ENCODE measurements around the gene TRIM47. TPM values are rescaled to one million over a fixed set of nuclear protein-coding genes. Genes with fewer than 3 reads are reported as not detected.

The TRIM47 gene
- total and polyA plus RNA-seq, 4 donors, result 6.9 to 18.5 (median 13.8) TPM

DNA sequence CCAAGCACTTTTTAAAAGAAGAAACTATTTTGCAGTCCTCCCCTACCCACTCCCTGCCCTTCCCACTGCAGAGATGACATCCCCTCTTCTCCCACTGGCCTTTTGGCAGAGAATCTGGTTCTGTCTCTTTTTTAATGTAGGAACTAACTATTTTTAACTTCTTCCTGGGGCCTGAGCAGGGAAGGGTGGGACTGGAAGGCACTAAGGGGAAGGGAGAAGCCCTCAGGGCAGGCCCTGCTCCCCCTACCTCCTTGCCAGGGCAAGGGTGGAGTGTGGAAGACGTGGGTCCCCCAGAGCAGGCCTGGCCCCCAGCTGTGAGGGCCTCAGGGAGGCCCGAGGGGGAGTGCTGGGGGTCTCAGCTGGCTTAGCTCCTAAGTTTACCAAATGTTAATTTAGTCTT, 53.7 kb downstream of the TRIM47 start:
- no peaks in the 10 kb centered on the region for H3K27me3 ChIP-seq (ENCODE audit: control insufficient read depth in 4 of 4, insufficient read depth in 4 of 4, low read length in 3 of 4)
- DNase-seq (ENCODE audit: low spot score), result no peak
- H3K9ac ChIP-seq (ENCODE audit: low read depth in 1 of 2, low read length in 2 of 2), result no peak overlapping the region
- TF ChIP-seq FOXA2 (IDR thresholded peaks at IDR 0.05) (no peak), FOXA1 (IDR thresholded peaks at IDR 0.05) (no peak), NR2F2 (IDR thresholded peaks at IDR 0.05) (no peak), TAF1 (conservative IDR thresholded peaks at IDR 0.05) (no peak), YY1 (IDR thresholded peaks at IDR 0.05) (no peak), EGR1 (IDR thresholded peaks at IDR 0.05; ENCODE audit: low read depth in 2 of 2) (no peak), RAD21 (IDR thresholded peaks at IDR 0.05) (no peak)
- peaks cover 0 to 29% (median 15%) of the 10 kb centered on the region in 4 donors for H3K4me1 ChIP-seq (ENCODE audit: control insufficient read depth in 4 of 4, insufficient read depth in 4 of 4, low read length in 3 of 4)
- 83% methylated on average over 2 of the region's 2 CpGs for WGBS
- peaks cover 10 to 31% (median 11%) of the 10 kb centered on the region in 4 donors for H3K36me3 ChIP-seq (ENCODE audit: control insufficient read depth in 4 of 4, insufficient read depth in 3 of 4, low read depth in 1 of 4, low read length in 3 of 4)
- H3K27ac ChIP-seq (ENCODE audit: low read depth in 1 of 2, low read length in 2 of 2), result no peak overlapping the region
- H3K9me3 ChIP-seq (ENCODE audit: control insufficient read depth in 4 of 4, low read length in 3 of 4), result no peaks in the 10 kb centered on the region
- H3K4me3 ChIP-seq (ENCODE audit: low read depth in 1 of 3, low read length in 3 of 3), result no peak overlapping the region

Other genes starting within 250 kb of the TRIM47 start
- gene SMIM5, start 245.1 kb downstream of the TRIM47 start, total RNA-seq, result 10 to 100 TPM in 1 of 2 donors, under 1 TPM in 1; 0.25 to 54.9 TPM
- under 1 TPM; 0.10 TPM for gene SMIM5, start 245.1 kb downstream of the TRIM47 start, polyA plus RNA-seq
- gene RECQL5, start 211.4 kb downstream of the TRIM47 start, total RNA-seq, result 10 to 100 TPM; 12.1 to 15.1 TPM
- gene RECQL5, start 211.4 kb downstream of the TRIM47 start, polyA plus RNA-seq, result 10 to 100 TPM in 1 of 2 donors, 1 to 10 TPM in 1; 8.3 to 10.9 TPM
- gene SAP30BP, start 211.2 kb downstream of the TRIM47 start, total RNA-seq, result 10 to 100 TPM; 20.9 to 32.5 TPM
- gene SAP30BP, start 211.2 kb downstream of the TRIM47 start, polyA plus RNA-seq, result 10 to 100 TPM; 27.9 to 33.4 TPM
- 1 to 10 TPM in 1 of 2 donors, under 1 TPM in 1; 0.42 to 1.2 TPM for gene ITGB4, start 157.1 kb downstream of the TRIM47 start, total RNA-seq
- 1 to 10 TPM; 1.3 to 1.4 TPM for gene ITGB4, start 157.1 kb downstream of the TRIM47 start, polyA plus RNA-seq
- gene GALK1, start 113.4 kb downstream of the TRIM47 start, total RNA-seq, result 100 to 1,000 TPM in 1 of 2 donors, 10 to 100 TPM in 1; 80.3 to 111 TPM
- 100 to 1,000 TPM in 1 of 2 donors, 10 to 100 TPM in 1; 59.0 to 230 TPM for gene GALK1, start 113.4 kb downstream of the TRIM47 start, polyA plus RNA-seq
- gene UNK, start 93.8 kb downstream of the TRIM47 start, total RNA-seq, result 10 to 100 TPM; 11.5 to 16.4 TPM
- 1 to 10 TPM; 4.0 to 6.4 TPM for gene UNK, start 93.8 kb downstream of the TRIM47 start, polyA plus RNA-seq
- 10 to 100 TPM; 10.3 to 22.9 TPM for gene UNC13D, start 34.2 kb downstream of the TRIM47 start, total RNA-seq
- gene UNC13D, start 34.2 kb downstream of the TRIM47 start, polyA plus RNA-seq, result 1 to 10 TPM; 2.1 to 4.9 TPM
- gene WBP2, start 23.2 kb downstream of the TRIM47 start, total RNA-seq, result 10 to 100 TPM; 29.0 to 32.5 TPM
- gene WBP2, start 23.2 kb downstream of the TRIM47 start, polyA plus RNA-seq, result 10 to 100 TPM; 70.7 to 99.4 TPM
- gene TRIM65, start 18.4 kb upstream of the TRIM47 start, total RNA-seq, result 1 to 10 TPM; 7.7 to 8.6 TPM
- 1 to 10 TPM; 1.5 to 5.3 TPM for gene TRIM65, start 18.4 kb upstream of the TRIM47 start, polyA plus RNA-seq
- 10 to 100 TPM; 23.0 to 43.9 TPM for gene MRPL38, start 26.3 kb upstream of the TRIM47 start, total RNA-seq
- gene MRPL38, start 26.3 kb upstream of the TRIM47 start, polyA plus RNA-seq, result 10 to 100 TPM; 57.1 to 63.9 TPM
- 1 to 10 TPM; 2.3 to 5.6 TPM for gene FBF1, start 62.5 kb upstream of the TRIM47 start, total RNA-seq
- 1 to 10 TPM in 1 of 2 donors, under 1 TPM in 1; 0.39 to 1.2 TPM for gene FBF1, start 62.5 kb upstream of the TRIM47 start, polyA plus RNA-seq
- 100 to 1,000 TPM in 1 of 2 donors, 10 to 100 TPM in 1; 81.1 to 293 TPM for gene ACOX1, start 100.6 kb upstream of the TRIM47 start, total RNA-seq
- gene ACOX1, start 100.6 kb upstream of the TRIM47 start, polyA plus RNA-seq, result 10 to 100 TPM; 33.3 to 45.7 TPM
- 10 to 100 TPM; 12.0 to 18.3 TPM for gene TEN1, start 100.7 kb upstream of the TRIM47 start, total RNA-seq
- 10 to 100 TPM; 14.6 to 30.0 TPM for gene TEN1, start 100.7 kb upstream of the TRIM47 start, polyA plus RNA-seq
- gene CDK3, start 122.3 kb upstream of the TRIM47 start, total RNA-seq, result 1 to 10 TPM; 1.5 to 6.3 TPM
- gene CDK3, start 122.3 kb upstream of the TRIM47 start, polyA plus RNA-seq, result 1 to 10 TPM; 2.6 TPM
- gene EVPL, start 148.7 kb upstream of the TRIM47 start, total RNA-seq, result under 1 TPM in 1 of 2 donors, not detected in 1; 0.33 TPM
- under 1 TPM; 0.03 to 0.21 TPM for gene EVPL, start 148.7 kb upstream of the TRIM47 start, polyA plus RNA-seq
- gene SRP68, start 193.9 kb upstream of the TRIM47 start, total RNA-seq, result 10 to 100 TPM; 22.4 to 36.7 TPM
- gene SRP68, start 193.9 kb upstream of the TRIM47 start, polyA plus RNA-seq, result 10 to 100 TPM; 17.7 to 34.9 TPM
- under 1 TPM in 1 of 2 donors, not detected in 1; 0.08 TPM for gene GALR2, start 196.2 kb upstream of the TRIM47 start, total RNA-seq
- under 1 TPM; 0.14 to 0.22 TPM for gene GALR2, start 196.2 kb upstream of the TRIM47 start, polyA plus RNA-seq
- not detected for gene ZACN, start 200.6 kb upstream of the TRIM47 start, total RNA-seq
- 1 to 10 TPM in 1 of 2 donors, under 1 TPM in 1; 0.35 to 1.9 TPM for gene ZACN, start 200.6 kb upstream of the TRIM47 start, polyA plus RNA-seq
- 10 to 100 TPM; 45.3 to 64.8 TPM for gene EXOC7, start 225.2 kb upstream of the TRIM47 start, total RNA-seq
- gene EXOC7, start 225.2 kb upstream of the TRIM47 start, polyA plus RNA-seq, result 10 to 100 TPM; 28.0 to 31.1 TPM